Heart left ventricle (tissue), 13 donors: ENCODE data around the gene RNASE4.

Experiments used
- CTCF ChIP-seq, 12 donors: fragments of 200-600 bp; sonication (generic) in 4 of 12; IDR thresholded peaks; one replicate each; pipeline versions ENCODE4 v1.5.0 to v1.8.0; 2018 to 2022; ENCODE audit warnings: antibody characterized with exemption in 12 of 12, mild to moderate bottlenecking in 5 of 12
- POLR2A ChIP-seq, 2 donors: fragments of 450-650 bp; IDR thresholded peaks; one replicate each; pipeline ENCODE4 v1.6.1; 2017; ENCODE audit warnings: antibody characterized with exemption in 2 of 2, mild to moderate bottlenecking in 2 of 2, moderate library complexity in 2 of 2
- donor health status: ischemic (EF 13 %, LVEDD 7.1; RV severe dilation, severe dysfunction).
- donor health status: DM: no; HTN: yes; CAD: no.
- donor health status: DM: no; HTN: no; CAD: no.
- donor health status: ischemic (EF 25% LVEDD 6.9; RV normal size, moderate dysfunction).
- donor health status: ischemic (EF 25% LVEDD 5.7; RV mildly dilated, moderate dysfunction).
- donor health status: ischemic (EF 35%, LVEDD 5.7; RV mildly dilated, moderate dysfunction).
- donor health status: nonischemic (EF 11% LVEDD 7.7; RV severe dilation, severe dysfunction).
- donor health status: DM: yes; HTN: yes; CAD: no.
- donor health status: PGD.
- donor health status: ischemic (EF 29% LVEDD 5.4; RV normal size, mild dysfunction).
- donor health status: nonischemic (EF 23%, LVEDD 6.1; RV moderate dilation, normal function).

GRCh38 chr14:20657216-20658211, 26.8 kb upstream of the RNASE4 start:
- no peak for TF ChIP-seq CTCF (IDR thresholded peaks at IDR 0.05)
- no peak for TF ChIP-seq POLR2A (IDR thresholded peaks at IDR 0.05)
